ENCODE results near the gene THAP12. TPM values are rescaled to one million over a fixed set of nuclear protein-coding genes. Genes with fewer than 3 reads are reported as not detected.

Gene THAP12
- polyA plus RNA-seq, 1 donor (not counting 4 experiments of a cell fraction or from before 2014, with no cell fraction given), result 49.8 TPM

GRCh38 chr11:76330651-76331050 lies 50.3 kb downstream of the THAP12 start:
- no peak overlapping the region for H2AFZ ChIP-seq (ENCODE audit: control insufficient read depth, low read length)
- no peak overlapping the region for H3K4me2 ChIP-seq (ENCODE audit: control insufficient read depth, extremely low read depth, insufficient read depth, low read depth, low read length)
- FAIRE-seq (no peak), DNase-seq (ENCODE audit: low read depth, low spot score) (no peak)
- no peak overlapping the region for H3K9ac ChIP-seq (ENCODE audit: control insufficient read depth, extremely low read depth, insufficient read depth, low read length)
- TF ChIP-seq CTCF (optimal IDR thresholded peaks at IDR 0.05 in 1 of 3, IDR thresholded peaks at IDR 0.05 in 1 of 3, conservative IDR thresholded peaks at IDR 0.05 in 1 of 3; ENCODE audit: extremely low read depth in 1 of 3, insufficient read depth in 2 of 3, low read length in 3 of 3), result no peak
- no peak for TF ChIP-seq EZH2 (IDR thresholded peaks at IDR 0.05; ENCODE audit: low read length)
- H3K9me3 ChIP-seq (ENCODE audit: control insufficient read depth, low read depth, low read length), result peaks cover 2% of the 10 kb centered on the region
- no peaks in the 10 kb centered on the region for H3K27me3 ChIP-seq (ENCODE audit: control insufficient read depth, extremely low read depth, insufficient read depth, low read length)
- no peak overlapping the region for H3K4me3 ChIP-seq (ENCODE audit: control insufficient read depth in 2 of 3, extremely low read depth in 1 of 3, insufficient read depth in 2 of 3, low read depth in 1 of 3, low read length in 3 of 3)
- H3K9me1 ChIP-seq (ENCODE audit: control insufficient read depth, extremely low read depth, insufficient read depth, low read length), result no peaks in the 10 kb centered on the region
- no peaks in the 10 kb centered on the region for H3K4me1 ChIP-seq (ENCODE audit: control insufficient read depth, extremely low read depth, insufficient read depth, low read length)
- no peak overlapping the region for H3K27ac ChIP-seq (ENCODE audit: control insufficient read depth, insufficient read depth, low read length)
- H3K36me3 ChIP-seq (ENCODE audit: control insufficient read depth in 2 of 2, extremely low read depth in 1 of 2, insufficient read depth in 2 of 2, low read length in 2 of 2), result no peaks in the 10 kb centered on the region
- H4K20me1 ChIP-seq (ENCODE audit: control insufficient read depth, extremely low read depth, insufficient read depth, low read length), result no peaks in the 10 kb centered on the region
- no peaks in the 10 kb centered on the region for H3K79me2 ChIP-seq (ENCODE audit: control insufficient read depth, insufficient read depth, low read length)
- dilution Hi-C loops (cut with MboI; ENCODE audit: extremely low pct_ligation_motif_present, low sequenced_read_pairs), result no loop called here

DNA sequence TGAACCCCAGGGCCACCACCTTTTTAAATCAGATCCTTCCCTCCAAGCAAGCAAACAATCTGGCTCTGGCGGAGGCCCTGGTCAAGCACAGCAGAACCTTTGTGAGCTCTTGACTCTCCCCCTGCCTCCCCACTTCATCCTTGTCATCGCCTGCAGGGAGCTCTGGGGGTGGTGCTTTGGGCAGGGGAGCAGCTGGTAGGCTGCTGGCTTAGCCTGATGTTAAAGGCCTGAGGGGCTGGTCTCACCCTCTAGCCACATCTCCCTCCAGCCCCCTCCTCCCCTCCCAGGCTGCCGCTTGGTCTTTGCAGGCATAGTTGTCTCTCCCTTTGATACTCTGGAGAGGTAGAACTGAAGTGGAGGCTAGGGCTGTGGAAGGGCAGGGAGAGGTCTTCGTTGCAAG lies 50.9 kb downstream of the THAP12 start:
- FAIRE-seq (no peak), DNase-seq (ENCODE audit: low read depth, low spot score) (no peak)
- H3K9me3 ChIP-seq (ENCODE audit: control insufficient read depth, low read depth, low read length), result peaks cover 2% of the 10 kb centered on the region
- no peak overlapping the region for H3K27ac ChIP-seq (ENCODE audit: control insufficient read depth, insufficient read depth, low read length)
- H3K9ac ChIP-seq (ENCODE audit: control insufficient read depth, extremely low read depth, insufficient read depth, low read length), result no peak overlapping the region
- H3K27me3 ChIP-seq (ENCODE audit: control insufficient read depth, extremely low read depth, insufficient read depth, low read length), result no peaks in the 10 kb centered on the region
- no peak overlapping the region for H3K4me3 ChIP-seq (ENCODE audit: control insufficient read depth in 2 of 3, extremely low read depth in 1 of 3, insufficient read depth in 2 of 3, low read depth in 1 of 3, low read length in 3 of 3)
- dilution Hi-C loops (cut with MboI; ENCODE audit: extremely low pct_ligation_motif_present, low sequenced_read_pairs), result no loop called here
- H3K79me2 ChIP-seq (ENCODE audit: control insufficient read depth, insufficient read depth, low read length), result no peaks in the 10 kb centered on the region
- H3K4me2 ChIP-seq (ENCODE audit: control insufficient read depth, extremely low read depth, insufficient read depth, low read depth, low read length), result no peak overlapping the region
- H2AFZ ChIP-seq (ENCODE audit: control insufficient read depth, low read length), result no peak overlapping the region
- H3K36me3 ChIP-seq (ENCODE audit: control insufficient read depth in 2 of 2, extremely low read depth in 1 of 2, insufficient read depth in 2 of 2, low read length in 2 of 2), result no peaks in the 10 kb centered on the region
- TF ChIP-seq EZH2 (IDR thresholded peaks at IDR 0.05; ENCODE audit: low read length), result no peak
- no peak for TF ChIP-seq CTCF (optimal IDR thresholded peaks at IDR 0.05 in 1 of 3, IDR thresholded peaks at IDR 0.05 in 1 of 3, conservative IDR thresholded peaks at IDR 0.05 in 1 of 3; ENCODE audit: extremely low read depth in 1 of 3, insufficient read depth in 2 of 3, low read length in 3 of 3)
- no peaks in the 10 kb centered on the region for H3K4me1 ChIP-seq (ENCODE audit: control insufficient read depth, extremely low read depth, insufficient read depth, low read length)
- no peaks in the 10 kb centered on the region for H3K9me1 ChIP-seq (ENCODE audit: control insufficient read depth, extremely low read depth, insufficient read depth, low read length)
- no peaks in the 10 kb centered on the region for H4K20me1 ChIP-seq (ENCODE audit: control insufficient read depth, extremely low read depth, insufficient read depth, low read length)

All from keratinocyte (primary cell).